GM23338 (cell line): ENCODE data around the gene PREP. TPM values are rescaled to one million over a fixed set of nuclear protein-coding genes. Genes with fewer than 3 reads are reported as not detected.

ENCODE experiments used
- ATAC-seq: fragments of 200-7000 bp; cut with Tn5 transposase; 3 replicates; pipeline ENCODE4 v1.9.1; 2020
- DNase-seq: peaks from one replicate; pipeline ENCODE4 v3.0.0-alpha.2; 2015; ENCODE audit warnings: low spot score
- H2AFZ ChIP-seq: fragments of 200-600 bp; sonication (generic); 2 replicates; pipeline ENCODE4 v1.8.0; 2016; ENCODE audit warnings: antibody characterized with exemption, mild to moderate bottlenecking, moderate library complexity
- H3F3A ChIP-seq: fragments of 200-600 bp; sonication (generic); replicated peaks from 2 replicates; pipeline ENCODE4 v1.8.0; 2017; ENCODE audit warnings: antibody characterized with exemption, mixed run types, low read depth
- H3K27ac ChIP-seq: fragments of 200-600 bp; sonication (generic); 2 replicates; pipeline ENCODE4 v1.6.1; 2016; ENCODE audit warnings: low read depth
- H3K27me3 ChIP-seq: fragments of 200-600 bp; sonication (generic); 2 replicates; pipeline ENCODE4 v1.8.0; 2016; ENCODE audit warnings: mild to moderate bottlenecking, mixed run types, moderate library complexity; ENCODE audit not compliant: insufficient read depth
- H3K36me3 ChIP-seq: fragments of 200-600 bp; sonication (generic); 2 replicates; pipeline ENCODE4 v1.8.0; 2016; ENCODE audit warnings: mild to moderate bottlenecking; ENCODE audit not compliant: insufficient read depth
- H3K4me1 ChIP-seq: fragments of 200-600 bp; sonication (generic); 2 replicates; pipeline ENCODE4 v1.8.0; 2016; ENCODE audit warnings: mild to moderate bottlenecking, moderate library complexity; ENCODE audit not compliant: insufficient read depth
- H3K4me2 ChIP-seq: fragments of 200-600 bp; sonication (generic); 2 replicates; pipeline ENCODE4 v1.7.1; 2017; ENCODE audit warnings: mixed run types
- H3K4me3 ChIP-seq: fragments of 200-600 bp; sonication (generic); 2 replicates; pipeline ENCODE4 v1.6.1; 2016; ENCODE audit warnings: mixed run types
- H3K79me2 ChIP-seq: fragments of 200-600 bp; sonication (generic); replicated peaks from 2 replicates; pipeline ENCODE4 v1.8.0; 2017; ENCODE audit warnings: mild to moderate bottlenecking; ENCODE audit not compliant: insufficient read depth
- H3K9me2 ChIP-seq: fragments of 200-600 bp; sonication (generic); 2 replicates; pipeline ENCODE4 v1.8.0; 2017; ENCODE audit not compliant: insufficient read depth
- H4K20me1 ChIP-seq: fragments of 200-600 bp; sonication (generic); replicated peaks from 2 replicates; pipeline ENCODE4 v1.8.0; 2017; ENCODE audit warnings: mild to moderate bottlenecking; ENCODE audit not compliant: insufficient read depth
- H3K27ac Mint-ChIP-seq: 2 replicates; pipeline ENCODE4 v1.8.0; 2020; ENCODE audit warnings: inconsistent platforms, mild to moderate bottlenecking, moderate library complexity, mixed read lengths
- H3K27me3 Mint-ChIP-seq: 3 replicates; pipeline ENCODE4 v1.8.0; 2022; ENCODE audit warnings: low read depth, mild to moderate bottlenecking, moderate library complexity, mixed read lengths, inconsistent platforms; ENCODE audit not compliant: insufficient read depth, poor library complexity
- H3K36me3 Mint-ChIP-seq: 3 replicates; pipeline ENCODE4 v1.8.0; 2021; ENCODE audit warnings: low read depth, mild to moderate bottlenecking, inconsistent platforms, moderate library complexity, mixed read lengths
- H3K4me1 Mint-ChIP-seq: 3 replicates; pipeline ENCODE4 v1.8.0; 2020; ENCODE audit warnings: mild to moderate bottlenecking, inconsistent platforms, mixed read lengths
- H3K4me3 Mint-ChIP-seq: 3 replicates; pipeline ENCODE4 v1.8.0; 2021; ENCODE audit warnings: moderate library complexity, mild to moderate bottlenecking, inconsistent platforms, mixed read lengths
- H3K9me3 Mint-ChIP-seq: 3 replicates; pipeline ENCODE4 v1.8.0; 2020; ENCODE audit warnings: moderate library complexity, mild to moderate bottlenecking, inconsistent platforms, mixed read lengths
- CREB1 ChIP-seq: fragments of 250-450 bp; sonication (Bioruptor Pico); IDR thresholded peaks from 2 replicates; pipeline ENCODE4 v1.5.0; 2020; ENCODE audit warnings: low read depth, mild to moderate bottlenecking, moderate library complexity
- EZH2 ChIP-seq: fragments of 200-600 bp; sonication (generic); IDR thresholded peaks from one replicate; pipeline ENCODE4 v1.8.0; 2017; ENCODE audit warnings: antibody characterized with exemption, mild to moderate bottlenecking, low read depth; ENCODE audit not compliant: unreplicated experiment
- EZH2phosphoT487 ChIP-seq: fragments of 200-600 bp; sonication (generic); IDR thresholded peaks from one replicate; pipeline ENCODE4 v1.8.1; 2018; ENCODE audit warnings: antibody characterized with exemption; ENCODE audit not compliant: unreplicated experiment
- JUNB ChIP-seq: IDR thresholded peaks from one replicate; pipeline ENCODE4 v1.6.1; 2016; ENCODE audit warnings: antibody characterized with exemption; ENCODE audit not compliant: unreplicated experiment
- NANOG ChIP-seq: IDR thresholded peaks from 2 replicates; pipeline ENCODE4 v1.6.1; 2016; ENCODE audit warnings: antibody characterized with exemption, borderline replicate concordance
- POLR2AphosphoS5 ChIP-seq: IDR thresholded peaks from 2 replicates; pipeline ENCODE4 v1.6.1; 2016; ENCODE audit warnings: antibody characterized with exemption, low read depth
- STAT1 ChIP-seq: IDR thresholded peaks from one replicate; pipeline ENCODE4 v1.6.1; 2016; ENCODE audit warnings: antibody characterized with exemption; ENCODE audit not compliant: unreplicated experiment
- ZNF114 ChIP-seq: fragments of 250-450 bp; sonication (Bioruptor Pico); IDR thresholded peaks from 2 replicates; pipeline ENCODE4 v1.5.0; 2020; ENCODE audit warnings: mild to moderate bottlenecking, moderate library complexity
- ZNF331 ChIP-seq: fragments of 250-450 bp; sonication (Bioruptor Pico); IDR thresholded peaks from 2 replicates; pipeline ENCODE4 v1.5.0; 2020; ENCODE audit warnings: low read depth, mild to moderate bottlenecking, moderate library complexity
- polyA plus RNA-seq: library from polyadenylated mRNA; unstranded; fragments of >200 nt; fragmentation: Nextera tagmentation; extraction: Ambion mirVana; gene quantifications from 2 replicates; pipeline ENCODE4 v1.2.1, GENCODE V29; 2016
- total RNA-seq: library from RNA; depleted of rRNA; stranded (reverse); fragments of >200 nt; shearing (Covaris generic); gene quantifications from 2 replicates; pipeline ENCODE4 v1.2.3, GENCODE V29; 2014
- TF ChIP-seq, protein P1 (sequence below): fragments of 250-450 bp; sonication (Bioruptor Pico); IDR thresholded peaks from 2 replicates; pipeline ENCODE4 v1.5.0; 2020; ENCODE audit warnings: mild to moderate bottlenecking, moderate library complexity
- TF ChIP-seq, protein P2 (sequence below): IDR thresholded peaks from one replicate; pipeline ENCODE4 v1.6.1; 2018; ENCODE audit warnings: antibody characterized with exemption; ENCODE audit not compliant: unreplicated experiment
- TF ChIP-seq, protein P3 (sequence below): IDR thresholded peaks from 2 replicates; pipeline ENCODE4 v1.6.1; 2016; ENCODE audit warnings: antibody characterized with exemption

The PREP gene
- total and polyA plus RNA-seq, 2 experiments from 2014 or later = 28.5 to 52.7 TPM

DNA sequence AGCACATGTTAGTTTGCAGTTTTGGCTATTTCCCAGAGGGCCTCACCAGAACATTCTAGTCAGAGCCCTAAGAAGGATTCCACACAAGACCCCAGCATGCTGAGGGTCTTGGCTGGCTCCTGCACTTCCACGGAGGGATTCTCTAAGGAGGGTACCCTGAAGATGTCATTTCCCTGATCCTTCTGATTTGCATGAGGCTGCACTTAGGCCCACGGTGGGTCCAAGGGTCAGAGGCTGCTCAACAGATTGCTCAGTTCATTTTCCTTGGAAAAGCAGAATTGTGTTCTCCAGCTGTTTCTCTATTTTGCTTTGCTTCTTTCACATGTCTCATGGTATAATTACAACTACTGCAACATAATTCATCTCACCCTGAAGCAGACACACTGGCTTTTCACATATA lies 22.2 kb downstream of the PREP start:
- no peaks in the 10 kb centered on the region for H3K9me2 ChIP-seq
- no peak overlapping the region for H3K4me2 ChIP-seq
- H3F3A ChIP-seq = no peaks in the 10 kb centered on the region
- H3K27ac ChIP-seq = no peak overlapping the region
- H3K36me3 Mint-ChIP-seq = peaks cover 10% of the 10 kb centered on the region; the same call in 2 of the 3 replicates
- no peaks in the 10 kb centered on the region; the same call in 1 of the 2 replicates for H3K36me3 ChIP-seq
- ATAC-seq = no peak
- H4K20me1 ChIP-seq = peaks cover 7% of the 10 kb centered on the region
- H3K27ac Mint-ChIP-seq = no peak overlapping the region
- no peaks in the 10 kb centered on the region for H3K4me1 ChIP-seq
- TF ChIP-seq JUNB (no peak), ZNF114 (CRISPR knock-in tag) (no peak), EZH2phosphoT487 (no peak), CREB1 (no peak), EZH2 (no peak), STAT1 (no peak)
- TF ChIP-seq, protein P1, sequence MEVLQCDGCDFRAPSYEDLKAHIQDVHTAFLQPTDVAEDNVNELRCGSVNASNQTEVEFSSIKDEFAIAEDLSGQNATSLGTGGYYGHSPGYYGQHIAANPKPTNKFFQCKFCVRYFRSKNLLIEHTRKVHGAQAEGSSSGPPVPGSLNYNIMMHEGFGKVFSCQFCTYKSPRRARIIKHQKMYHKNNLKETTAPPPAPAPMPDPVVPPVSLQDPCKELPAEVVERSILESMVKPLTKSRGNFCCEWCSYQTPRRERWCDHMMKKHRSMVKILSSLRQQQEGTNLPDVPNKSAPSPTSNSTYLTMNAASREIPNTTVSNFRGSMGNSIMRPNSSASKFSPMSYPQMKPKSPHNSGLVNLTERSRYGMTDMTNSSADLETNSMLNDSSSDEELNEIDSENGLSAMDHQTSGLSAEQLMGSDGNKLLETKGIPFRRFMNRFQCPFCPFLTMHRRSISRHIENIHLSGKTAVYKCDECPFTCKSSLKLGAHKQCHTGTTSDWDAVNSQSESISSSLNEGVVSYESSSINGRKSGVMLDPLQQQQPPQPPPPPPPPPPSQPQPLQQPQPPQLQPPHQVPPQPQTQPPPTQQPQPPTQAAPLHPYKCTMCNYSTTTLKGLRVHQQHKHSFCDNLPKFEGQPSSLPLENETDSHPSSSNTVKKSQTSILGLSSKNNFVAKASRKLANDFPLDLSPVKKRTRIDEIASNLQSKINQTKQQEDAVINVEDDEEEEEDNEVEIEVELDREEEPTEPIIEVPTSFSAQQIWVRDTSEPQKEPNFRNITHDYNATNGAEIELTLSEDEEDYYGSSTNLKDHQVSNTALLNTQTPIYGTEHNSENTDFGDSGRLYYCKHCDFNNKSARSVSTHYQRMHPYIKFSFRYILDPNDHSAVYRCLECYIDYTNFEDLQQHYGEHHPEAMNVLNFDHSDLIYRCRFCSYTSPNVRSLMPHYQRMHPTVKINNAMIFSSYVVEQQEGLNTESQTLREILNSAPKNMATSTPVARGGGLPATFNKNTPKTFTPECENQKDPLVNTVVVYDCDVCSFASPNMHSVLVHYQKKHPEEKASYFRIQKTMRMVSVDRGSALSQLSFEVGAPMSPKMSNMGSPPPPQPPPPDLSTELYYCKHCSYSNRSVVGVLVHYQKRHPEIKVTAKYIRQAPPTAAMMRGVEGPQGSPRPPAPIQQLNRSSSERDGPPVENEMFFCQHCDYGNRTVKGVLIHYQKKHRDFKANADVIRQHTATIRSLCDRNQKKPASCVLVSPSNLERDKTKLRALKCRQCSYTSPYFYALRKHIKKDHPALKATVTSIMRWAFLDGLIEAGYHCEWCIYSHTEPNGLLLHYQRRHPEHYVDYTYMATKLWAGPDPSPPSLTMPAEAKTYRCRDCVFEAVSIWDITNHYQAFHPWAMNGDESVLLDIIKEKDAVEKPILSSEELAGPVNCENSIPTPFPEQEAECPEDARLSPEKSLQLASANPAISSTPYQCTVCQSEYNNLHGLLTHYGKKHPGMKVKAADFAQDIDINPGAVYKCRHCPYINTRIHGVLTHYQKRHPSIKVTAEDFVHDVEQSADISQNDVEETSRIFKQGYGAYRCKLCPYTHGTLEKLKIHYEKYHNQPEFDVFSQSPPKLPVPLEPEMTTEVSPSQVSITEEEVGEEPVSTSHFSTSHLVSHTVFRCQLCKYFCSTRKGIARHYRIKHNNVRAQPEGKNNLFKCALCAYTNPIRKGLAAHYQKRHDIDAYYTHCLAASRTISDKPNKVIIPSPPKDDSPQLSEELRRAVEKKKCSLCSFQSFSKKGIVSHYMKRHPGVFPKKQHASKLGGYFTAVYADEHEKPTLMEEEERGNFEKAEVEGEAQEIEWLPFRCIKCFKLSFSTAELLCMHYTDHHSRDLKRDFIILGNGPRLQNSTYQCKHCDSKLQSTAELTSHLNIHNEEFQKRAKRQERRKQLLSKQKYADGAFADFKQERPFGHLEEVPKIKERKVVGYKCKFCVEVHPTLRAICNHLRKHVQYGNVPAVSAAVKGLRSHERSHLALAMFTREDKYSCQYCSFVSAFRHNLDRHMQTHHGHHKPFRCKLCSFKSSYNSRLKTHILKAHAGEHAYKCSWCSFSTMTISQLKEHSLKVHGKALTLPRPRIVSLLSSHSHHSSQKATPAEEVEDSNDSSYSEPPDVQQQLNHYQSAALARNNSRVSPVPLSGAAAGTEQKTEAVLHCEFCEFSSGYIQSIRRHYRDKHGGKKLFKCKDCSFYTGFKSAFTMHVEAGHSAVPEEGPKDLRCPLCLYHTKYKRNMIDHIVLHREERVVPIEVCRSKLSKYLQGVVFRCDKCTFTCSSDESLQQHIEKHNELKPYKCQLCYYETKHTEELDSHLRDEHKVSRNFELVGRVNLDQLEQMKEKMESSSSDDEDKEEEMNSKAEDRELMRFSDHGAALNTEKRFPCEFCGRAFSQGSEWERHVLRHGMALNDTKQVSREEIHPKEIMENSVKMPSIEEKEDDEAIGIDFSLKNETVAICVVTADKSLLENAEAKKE (CRISPR knock-in tag) = no peak
- peaks cover 2% of the 10 kb centered on the region for H3K27me3 Mint-ChIP-seq
- H2AFZ ChIP-seq = no peak overlapping the region
- no peak overlapping the region for H3K4me3 ChIP-seq
- peaks cover 16% of the 10 kb centered on the region for H3K4me1 Mint-ChIP-seq
- no peak overlapping the region for H3K4me3 Mint-ChIP-seq
- no peaks in the 10 kb centered on the region for H3K27me3 ChIP-seq
- DNase-seq = no peak
- H3K9me3 Mint-ChIP-seq = no peaks in the 10 kb centered on the region
- peaks cover 56% of the 10 kb centered on the region for H3K79me2 ChIP-seq

DNA sequence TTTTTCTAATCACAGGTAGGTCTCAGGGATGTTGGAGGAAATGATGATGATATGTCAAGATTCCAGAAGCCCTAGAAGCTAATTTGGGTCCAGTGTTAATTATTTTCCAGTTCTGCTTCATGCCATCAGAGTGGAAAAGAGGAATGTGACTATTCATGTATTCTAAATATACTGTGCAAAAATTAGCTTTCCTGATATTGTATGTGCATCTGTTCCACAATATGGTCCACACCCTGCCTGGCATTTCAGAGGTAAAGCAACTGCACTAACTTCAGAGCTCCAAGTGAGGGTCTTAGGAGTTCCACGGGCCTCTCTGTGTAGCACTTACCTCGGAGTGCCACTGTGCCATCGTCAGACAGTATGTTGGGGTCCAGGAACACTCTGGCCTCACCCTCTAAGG lies 27.1 kb downstream of the PREP start:
- H3K4me2 ChIP-seq = no peak overlapping the region
- TF ChIP-seq EZH2 = no peak
- TF ChIP-seq NANOG = no peak
- TF ChIP-seq EZH2phosphoT487 = no peak
- TF ChIP-seq, protein P2, sequence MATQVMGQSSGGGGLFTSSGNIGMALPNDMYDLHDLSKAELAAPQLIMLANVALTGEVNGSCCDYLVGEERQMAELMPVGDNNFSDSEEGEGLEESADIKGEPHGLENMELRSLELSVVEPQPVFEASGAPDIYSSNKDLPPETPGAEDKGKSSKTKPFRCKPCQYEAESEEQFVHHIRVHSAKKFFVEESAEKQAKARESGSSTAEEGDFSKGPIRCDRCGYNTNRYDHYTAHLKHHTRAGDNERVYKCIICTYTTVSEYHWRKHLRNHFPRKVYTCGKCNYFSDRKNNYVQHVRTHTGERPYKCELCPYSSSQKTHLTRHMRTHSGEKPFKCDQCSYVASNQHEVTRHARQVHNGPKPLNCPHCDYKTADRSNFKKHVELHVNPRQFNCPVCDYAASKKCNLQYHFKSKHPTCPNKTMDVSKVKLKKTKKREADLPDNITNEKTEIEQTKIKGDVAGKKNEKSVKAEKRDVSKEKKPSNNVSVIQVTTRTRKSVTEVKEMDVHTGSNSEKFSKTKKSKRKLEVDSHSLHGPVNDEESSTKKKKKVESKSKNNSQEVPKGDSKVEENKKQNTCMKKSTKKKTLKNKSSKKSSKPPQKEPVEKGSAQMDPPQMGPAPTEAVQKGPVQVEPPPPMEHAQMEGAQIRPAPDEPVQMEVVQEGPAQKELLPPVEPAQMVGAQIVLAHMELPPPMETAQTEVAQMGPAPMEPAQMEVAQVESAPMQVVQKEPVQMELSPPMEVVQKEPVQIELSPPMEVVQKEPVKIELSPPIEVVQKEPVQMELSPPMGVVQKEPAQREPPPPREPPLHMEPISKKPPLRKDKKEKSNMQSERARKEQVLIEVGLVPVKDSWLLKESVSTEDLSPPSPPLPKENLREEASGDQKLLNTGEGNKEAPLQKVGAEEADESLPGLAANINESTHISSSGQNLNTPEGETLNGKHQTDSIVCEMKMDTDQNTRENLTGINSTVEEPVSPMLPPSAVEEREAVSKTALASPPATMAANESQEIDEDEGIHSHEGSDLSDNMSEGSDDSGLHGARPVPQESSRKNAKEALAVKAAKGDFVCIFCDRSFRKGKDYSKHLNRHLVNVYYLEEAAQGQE = no peak
- no peak for TF ChIP-seq POLR2AphosphoS5
- no peak for TF ChIP-seq ZNF331 (CRISPR knock-in tag)
- TF ChIP-seq JUNB = no peak
- TF ChIP-seq, protein P3, sequence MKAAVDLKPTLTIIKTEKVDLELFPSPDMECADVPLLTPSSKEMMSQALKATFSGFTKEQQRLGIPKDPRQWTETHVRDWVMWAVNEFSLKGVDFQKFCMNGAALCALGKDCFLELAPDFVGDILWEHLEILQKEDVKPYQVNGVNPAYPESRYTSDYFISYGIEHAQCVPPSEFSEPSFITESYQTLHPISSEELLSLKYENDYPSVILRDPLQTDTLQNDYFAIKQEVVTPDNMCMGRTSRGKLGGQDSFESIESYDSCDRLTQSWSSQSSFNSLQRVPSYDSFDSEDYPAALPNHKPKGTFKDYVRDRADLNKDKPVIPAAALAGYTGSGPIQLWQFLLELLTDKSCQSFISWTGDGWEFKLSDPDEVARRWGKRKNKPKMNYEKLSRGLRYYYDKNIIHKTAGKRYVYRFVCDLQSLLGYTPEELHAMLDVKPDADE = no peak

More for the DNA sequence above, 27.1 kb downstream of the PREP start:
- Histone ChIP-seq H2AFZ (no peak overlapping the region), H3K4me3 (no peak overlapping the region), H4K20me1 (no peaks in the 10 kb centered on the region; the same call in 1 of the 2 replicates), H3K9me2 (no peaks in the 10 kb centered on the region), H3K79me2 (peaks cover 21% of the 10 kb centered on the region), H3F3A (no peaks in the 10 kb centered on the region), H3K4me1 (no peaks in the 10 kb centered on the region), H3K27me3 (no peaks in the 10 kb centered on the region), H3K27ac (no peak overlapping the region), H3K36me3 (peaks cover 10% of the 10 kb centered on the region; the same call in 1 of the 2 replicates)
- peaks cover 26% of the 10 kb centered on the region for H3K36me3 Mint-ChIP-seq
- H3K4me1 Mint-ChIP-seq = peaks cover 2% of the 10 kb centered on the region; the same call in 1 of the 3 replicates
- no peak overlapping the region for H3K27ac Mint-ChIP-seq
- H3K27me3 Mint-ChIP-seq = peaks cover 2% of the 10 kb centered on the region
- DNase-seq (no peak), ATAC-seq (no peak)
- no peak overlapping the region for H3K4me3 Mint-ChIP-seq
- no peaks in the 10 kb centered on the region for H3K9me3 Mint-ChIP-seq
